ENCODE measurements around the gene CHCHD3.
"Not testable (repeated sequence)": the region's sequence is repeated elsewhere in the genome, so short reads cannot be mapped to it uniquely, and the experiment has no call there.

Gene CHCHD3

DNA sequence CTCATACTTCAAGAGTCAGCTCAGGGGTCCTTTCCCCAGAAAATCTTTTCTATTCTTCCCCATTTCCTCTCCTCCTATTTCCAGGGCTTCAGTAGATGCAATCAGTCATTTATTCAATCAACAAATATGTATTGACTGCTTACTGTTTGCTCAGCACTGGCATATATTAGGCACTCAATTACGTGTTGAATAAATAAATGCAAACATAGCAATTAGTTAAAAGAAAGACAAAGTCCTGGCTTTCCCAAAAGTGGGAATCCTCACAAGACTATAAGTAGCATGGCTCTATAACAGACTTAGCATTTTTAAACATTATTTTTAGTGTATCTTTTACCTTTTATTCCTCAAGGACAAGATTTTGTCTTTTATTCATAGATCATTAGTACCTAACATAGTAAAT, 111.6 kb downstream of the CHCHD3 start:
- no peak for TF ChIP-seq EZH2phosphoT487 (IDR thresholded peaks at IDR 0.05; ENCODE audit: low read depth)
- H3K36me3 ChIP-seq (replicated peaks; ENCODE audit: low read depth, low read length) = peaks cover 8% of the 10 kb centered on the region
- H3K9ac ChIP-seq (ENCODE audit: low read length) = no peak overlapping the region
- H3K4me3 ChIP-seq (ENCODE audit: low read length) = no peak overlapping the region
- H3K27ac ChIP-seq (ENCODE audit: low read length) = no peak overlapping the region
- no peak overlapping the region for H2AFZ ChIP-seq (ENCODE audit: low read depth, low read length)
- peaks cover 15% of the 10 kb centered on the region; the same call in 1 of the 2 replicates for H3K79me2 ChIP-seq (ENCODE audit: low read length)
- no peaks in the 10 kb centered on the region for H3K27me3 ChIP-seq (ENCODE audit: low read depth, low read length)
- 0 out of 2 replicates have a peak, but pooled peaks cover 4% of the 10 kb centered on the region for H4K20me1 ChIP-seq (ENCODE audit: insufficient read depth, low read length)
- no peak overlapping the region for H3K4me2 ChIP-seq (ENCODE audit: low read length)
- H3K9me3 ChIP-seq (ENCODE audit: insufficient read depth, low read length) = no peaks in the 10 kb centered on the region
- H3K4me1 ChIP-seq (ENCODE audit: low read length) = no peaks in the 10 kb centered on the region

DNA sequence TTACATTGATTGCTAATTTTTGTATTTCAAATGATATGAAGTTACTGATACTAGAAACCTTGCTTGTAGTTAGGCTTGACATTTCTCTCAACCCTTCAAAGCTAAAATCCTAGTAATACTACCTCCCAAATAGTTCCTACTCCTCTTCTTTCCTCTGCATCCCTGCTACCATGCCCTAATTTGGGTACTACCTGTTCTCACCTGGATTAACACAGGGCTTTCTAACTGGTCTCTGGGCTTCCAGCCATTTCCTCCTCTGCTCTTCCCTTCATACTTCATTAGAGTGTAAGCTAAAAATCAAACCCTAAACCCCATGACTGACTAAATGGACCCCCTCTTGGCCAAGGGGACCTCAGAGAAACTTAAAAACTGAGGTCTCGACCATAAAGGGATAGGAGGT, 112.4 kb downstream of the CHCHD3 start:
- no peaks in the 10 kb centered on the region for H3K27me3 ChIP-seq (ENCODE audit: low read depth, low read length)
- H3K4me3 ChIP-seq (ENCODE audit: low read length) = no peak overlapping the region
- no peak overlapping the region for H3K9ac ChIP-seq (ENCODE audit: low read length)
- no peak for TF ChIP-seq EZH2phosphoT487 (IDR thresholded peaks at IDR 0.05; ENCODE audit: low read depth)
- TF ChIP-seq, protein P1, sequence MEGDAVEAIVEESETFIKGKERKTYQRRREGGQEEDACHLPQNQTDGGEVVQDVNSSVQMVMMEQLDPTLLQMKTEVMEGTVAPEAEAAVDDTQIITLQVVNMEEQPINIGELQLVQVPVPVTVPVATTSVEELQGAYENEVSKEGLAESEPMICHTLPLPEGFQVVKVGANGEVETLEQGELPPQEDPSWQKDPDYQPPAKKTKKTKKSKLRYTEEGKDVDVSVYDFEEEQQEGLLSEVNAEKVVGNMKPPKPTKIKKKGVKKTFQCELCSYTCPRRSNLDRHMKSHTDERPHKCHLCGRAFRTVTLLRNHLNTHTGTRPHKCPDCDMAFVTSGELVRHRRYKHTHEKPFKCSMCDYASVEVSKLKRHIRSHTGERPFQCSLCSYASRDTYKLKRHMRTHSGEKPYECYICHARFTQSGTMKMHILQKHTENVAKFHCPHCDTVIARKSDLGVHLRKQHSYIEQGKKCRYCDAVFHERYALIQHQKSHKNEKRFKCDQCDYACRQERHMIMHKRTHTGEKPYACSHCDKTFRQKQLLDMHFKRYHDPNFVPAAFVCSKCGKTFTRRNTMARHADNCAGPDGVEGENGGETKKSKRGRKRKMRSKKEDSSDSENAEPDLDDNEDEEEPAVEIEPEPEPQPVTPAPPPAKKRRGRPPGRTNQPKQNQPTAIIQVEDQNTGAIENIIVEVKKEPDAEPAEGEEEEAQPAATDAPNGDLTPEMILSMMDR (IDR thresholded peaks at IDR 0.05; ENCODE audit: low read depth, low read length) = no peak
- no peaks in the 10 kb centered on the region for H3K4me1 ChIP-seq (ENCODE audit: low read length)
- H4K20me1 ChIP-seq (ENCODE audit: insufficient read depth, low read length) = 0 out of 2 replicates have a peak, but pooled peaks cover 4% of the 10 kb centered on the region
- no peak overlapping the region for H2AFZ ChIP-seq (ENCODE audit: low read depth, low read length)
- peaks cover 15% of the 10 kb centered on the region; the same call in 1 of the 2 replicates for H3K79me2 ChIP-seq (ENCODE audit: low read length)
- H3K4me2 ChIP-seq (ENCODE audit: low read length) = no peak overlapping the region
- peaks cover 8% of the 10 kb centered on the region for H3K36me3 ChIP-seq (replicated peaks; ENCODE audit: low read depth, low read length)
- no peak overlapping the region for H3K27ac ChIP-seq (ENCODE audit: low read length)
- no peaks in the 10 kb centered on the region for H3K9me3 ChIP-seq (ENCODE audit: insufficient read depth, low read length)

DNA sequence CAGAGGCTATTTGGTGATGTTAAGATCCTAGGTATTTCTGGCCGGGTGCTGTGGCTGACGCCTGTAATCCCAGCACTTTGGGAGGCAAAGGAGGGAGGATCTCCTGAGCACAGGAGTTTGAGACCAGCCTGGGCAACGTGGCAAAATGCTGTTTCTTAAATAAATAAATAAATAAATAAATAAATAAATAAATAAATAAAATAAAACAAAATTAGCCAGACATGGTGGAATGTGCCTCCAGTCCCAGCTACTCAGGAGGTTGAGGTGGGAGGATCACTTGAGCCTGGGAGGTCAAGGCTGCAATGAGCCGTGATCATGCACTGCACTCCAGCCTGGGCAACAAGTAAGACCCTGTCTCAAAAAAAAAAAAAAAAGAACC, 114.4 kb downstream of the CHCHD3 start:
- not testable (repeated sequence) for H3K36me3 ChIP-seq (replicated peaks; ENCODE audit: low read depth, low read length); H3K4me2 ChIP-seq (ENCODE audit: low read length); H3K4me1 ChIP-seq (ENCODE audit: low read length); H3K27ac ChIP-seq (ENCODE audit: low read length); H3K4me3 ChIP-seq (ENCODE audit: low read length); H3K27me3 ChIP-seq (ENCODE audit: low read depth, low read length); H3K9me3 ChIP-seq (ENCODE audit: insufficient read depth, low read length); H3K9ac ChIP-seq (ENCODE audit: low read length); H4K20me1 ChIP-seq (ENCODE audit: insufficient read depth, low read length); H2AFZ ChIP-seq (ENCODE audit: low read depth, low read length)
- peaks cover 15% of the 10 kb centered on the region; the same call in 1 of the 2 replicates for H3K79me2 ChIP-seq (ENCODE audit: low read length)

DNA sequence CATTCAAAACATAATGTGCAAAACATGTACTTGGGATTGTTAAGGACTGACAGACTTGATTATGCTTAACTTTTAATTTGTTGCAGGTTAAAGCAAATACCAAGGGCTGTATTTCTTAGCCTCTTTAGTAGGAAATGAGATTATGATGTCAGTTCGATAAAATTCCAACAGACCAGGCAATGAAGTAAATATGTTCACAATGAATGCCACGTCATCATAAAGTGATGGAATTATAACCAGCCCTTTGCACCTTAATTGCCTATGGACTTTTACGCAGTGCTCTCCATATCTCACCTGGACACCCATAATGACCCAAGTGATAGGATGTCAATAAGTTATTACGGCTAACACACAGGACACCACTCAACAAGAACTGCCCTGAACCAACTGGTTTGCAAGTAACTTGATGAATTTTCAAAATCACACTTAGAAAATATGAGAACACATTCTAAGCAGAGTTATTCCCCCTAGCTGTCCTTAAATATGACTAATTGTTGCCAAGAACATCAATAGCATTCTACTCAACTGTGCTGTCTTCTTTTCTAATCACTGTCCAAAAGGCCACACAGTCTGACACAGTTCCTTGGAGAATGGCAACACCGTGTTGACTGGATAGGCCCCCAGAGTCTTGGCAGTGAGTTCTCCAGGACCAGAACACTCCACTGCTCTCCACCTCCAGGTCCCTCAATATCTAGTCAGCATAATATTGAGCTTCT, 115.0 kb downstream of the CHCHD3 start:
- Histone ChIP-seq H3K36me3 (replicated peaks; ENCODE audit: low read depth, low read length) (no peaks in the 10 kb centered on the region), H4K20me1 (ENCODE audit: insufficient read depth, low read length) (0 out of 2 replicates have a peak, but pooled peaks cover 4% of the 10 kb centered on the region), H2AFZ (ENCODE audit: low read depth, low read length) (no peak overlapping the region), H3K9me3 (ENCODE audit: insufficient read depth, low read length) (no peaks in the 10 kb centered on the region), H3K4me2 (ENCODE audit: low read length) (no peak overlapping the region), H3K27ac (ENCODE audit: low read length) (no peak overlapping the region), H3K4me1 (ENCODE audit: low read length) (no peaks in the 10 kb centered on the region), H3K27me3 (ENCODE audit: low read depth, low read length) (no peaks in the 10 kb centered on the region), H3K9ac (ENCODE audit: low read length) (no peak overlapping the region), H3K4me3 (ENCODE audit: low read length) (no peak overlapping the region), H3K79me2 (ENCODE audit: low read length) (peaks cover 15% of the 10 kb centered on the region; the same call in 1 of the 2 replicates)
- TF ChIP-seq, protein P1 (IDR thresholded peaks at IDR 0.05; ENCODE audit: low read depth, low read length) = no peak
- TF ChIP-seq EZH2phosphoT487 (IDR thresholded peaks at IDR 0.05; ENCODE audit: low read depth) = no peak

DNA sequence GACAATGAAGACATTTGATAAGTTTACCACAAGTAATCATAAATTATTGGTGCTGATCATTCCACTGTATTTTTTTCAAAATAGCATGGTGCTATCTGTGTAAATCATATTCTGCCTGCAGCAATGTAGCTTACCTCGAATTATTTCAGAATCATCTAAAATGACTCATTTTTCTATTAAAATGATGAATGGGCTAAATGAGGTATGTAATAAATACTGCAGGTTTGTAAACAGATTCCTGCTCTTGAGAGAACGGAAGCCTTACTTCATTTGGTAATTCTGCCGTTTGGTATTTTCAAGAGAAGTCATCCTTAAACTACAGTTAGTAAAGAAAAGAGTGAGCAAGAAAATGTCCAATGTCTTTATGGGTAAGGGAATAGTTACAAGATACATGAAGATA, 115.9 kb downstream of the CHCHD3 start:
- Histone ChIP-seq H3K4me2 (ENCODE audit: low read length) (no peak overlapping the region), H3K79me2 (ENCODE audit: low read length) (peaks cover 15% of the 10 kb centered on the region; the same call in 1 of the 2 replicates), H4K20me1 (ENCODE audit: insufficient read depth, low read length) (0 out of 2 replicates have a peak, but pooled peaks cover 4% of the 10 kb centered on the region), H3K36me3 (replicated peaks; ENCODE audit: low read depth, low read length) (no peaks in the 10 kb centered on the region), H3K9ac (ENCODE audit: low read length) (no peak overlapping the region), H3K27ac (ENCODE audit: low read length) (no peak overlapping the region), H3K4me3 (ENCODE audit: low read length) (no peak overlapping the region), H3K4me1 (ENCODE audit: low read length) (no peaks in the 10 kb centered on the region), H2AFZ (ENCODE audit: low read depth, low read length) (no peak overlapping the region), H3K9me3 (ENCODE audit: insufficient read depth, low read length) (no peaks in the 10 kb centered on the region), H3K27me3 (ENCODE audit: low read depth, low read length) (no peaks in the 10 kb centered on the region)
- no peak for TF ChIP-seq EZH2phosphoT487 (IDR thresholded peaks at IDR 0.05; ENCODE audit: low read depth)
- TF ChIP-seq, protein P1 (IDR thresholded peaks at IDR 0.05; ENCODE audit: low read depth, low read length) = no peak
